Ascending aorta (tissue), 2 donors: ENCODE measurements around the gene BZW1. TPM values are rescaled to one million over a fixed set of nuclear protein-coding genes. Genes with fewer than 3 reads are reported as not detected.

Experiments used
- DNase-seq, 2 donors: peaks; one replicate each; pipeline ENCODE4 v3.0.0-alpha.2; 2019; ENCODE audit warnings: low spot score in 2 of 2
- H3K27ac ChIP-seq, 2 donors: fragments of 200-600 bp; sonication (generic); one replicate each; pipeline ENCODE4 v1.5.1; 2016 to 2017; ENCODE audit warnings: mild to moderate bottlenecking in 1 of 2
- H3K27me3 ChIP-seq: fragments of 200-600 bp; sonication (generic); one replicate; pipeline ENCODE4 v1.5.1; 2017
- H3K36me3 ChIP-seq, 2 donors: fragments of 200-600 bp; sonication (generic); one replicate each; pipeline ENCODE4 v1.5.1; 2016
- H3K4me1 ChIP-seq, 2 donors: fragments of 200-600 bp; sonication (generic); one replicate each; pipeline ENCODE4 v1.5.1; 2016 to 2017; ENCODE audit warnings: mild to moderate bottlenecking in 1 of 2
- H3K4me3 ChIP-seq, 2 donors: fragments of 200-600 bp; sonication (generic); one replicate each; pipeline ENCODE4 v1.5.1; 2016 to 2017; ENCODE audit warnings: mild to moderate bottlenecking in 1 of 2
- H3K9me3 ChIP-seq, 2 donors: fragments of 200-600 bp; sonication (generic); one replicate each; pipeline ENCODE4 v1.5.1; 2016
- intact Hi-C: fragments of 100-400 bp; cut with DNase I; formaldehyde crosslinking; loops from one replicate; pipeline ENCODE4 v1.15.1; 2023
- total RNA-seq: library from RNA; depleted of rRNA; stranded (reverse); fragments of >200 nt; gene quantifications from one replicate; pipeline ENCODE4 v1.1.0, GENCODE V29; 2016
- TF ChIP-seq, protein P1 (sequence below), 3 experiments: fragments of 200-600 bp in 2 of 3; fragments of 450-650 bp in 1 of 3; sonication (generic) in 2 of 3; IDR thresholded peaks; one replicate each; pipeline ENCODE4 v1.5.1; 2016 to 2019; ENCODE audit warnings: antibody characterized with exemption in 3 of 3, mild to moderate bottlenecking in 1 of 3, moderate library complexity in 1 of 3

BZW1 gene
- total RNA-seq, 1 donor from 2014 or later = 85.4 TPM

DNA sequence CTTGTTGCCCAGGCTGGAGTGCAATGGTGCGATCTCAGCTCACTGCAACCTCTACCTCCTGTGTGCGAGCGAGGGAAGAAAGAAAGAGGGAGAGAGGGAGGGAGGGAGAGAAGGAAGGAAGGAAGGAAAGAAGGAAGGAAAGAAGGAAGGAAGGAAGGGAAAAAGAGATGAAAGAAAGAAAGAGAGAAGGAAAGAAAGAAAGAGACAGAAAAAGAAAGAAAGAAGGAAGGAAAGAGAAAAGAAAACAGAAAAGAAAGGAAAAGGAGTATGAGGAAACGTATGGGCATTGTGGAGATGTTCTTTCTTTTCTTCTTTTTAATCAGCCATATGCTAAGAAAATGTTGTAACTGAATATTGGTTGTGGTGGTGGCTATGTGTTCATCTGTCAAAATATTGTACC is 36.2 kb downstream of the BZW1 start:
- Histone ChIP-seq H3K4me1 (no peaks in the 10 kb centered on the region), H3K4me3 (no peak overlapping the region), H3K9me3 (no peaks in the 10 kb centered on the region), H3K27ac (no peak overlapping the region), H3K36me3 (peaks cover 20 to 28% of the 10 kb centered on the region in 2 donors), H3K27me3 (no peaks in the 10 kb centered on the region)
- intact Hi-C loops = no loop called here
- TF ChIP-seq, protein P1, sequence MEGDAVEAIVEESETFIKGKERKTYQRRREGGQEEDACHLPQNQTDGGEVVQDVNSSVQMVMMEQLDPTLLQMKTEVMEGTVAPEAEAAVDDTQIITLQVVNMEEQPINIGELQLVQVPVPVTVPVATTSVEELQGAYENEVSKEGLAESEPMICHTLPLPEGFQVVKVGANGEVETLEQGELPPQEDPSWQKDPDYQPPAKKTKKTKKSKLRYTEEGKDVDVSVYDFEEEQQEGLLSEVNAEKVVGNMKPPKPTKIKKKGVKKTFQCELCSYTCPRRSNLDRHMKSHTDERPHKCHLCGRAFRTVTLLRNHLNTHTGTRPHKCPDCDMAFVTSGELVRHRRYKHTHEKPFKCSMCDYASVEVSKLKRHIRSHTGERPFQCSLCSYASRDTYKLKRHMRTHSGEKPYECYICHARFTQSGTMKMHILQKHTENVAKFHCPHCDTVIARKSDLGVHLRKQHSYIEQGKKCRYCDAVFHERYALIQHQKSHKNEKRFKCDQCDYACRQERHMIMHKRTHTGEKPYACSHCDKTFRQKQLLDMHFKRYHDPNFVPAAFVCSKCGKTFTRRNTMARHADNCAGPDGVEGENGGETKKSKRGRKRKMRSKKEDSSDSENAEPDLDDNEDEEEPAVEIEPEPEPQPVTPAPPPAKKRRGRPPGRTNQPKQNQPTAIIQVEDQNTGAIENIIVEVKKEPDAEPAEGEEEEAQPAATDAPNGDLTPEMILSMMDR (IDR thresholded peaks at IDR 0.05) = no peak
- DNase-seq = no peak

DNA sequence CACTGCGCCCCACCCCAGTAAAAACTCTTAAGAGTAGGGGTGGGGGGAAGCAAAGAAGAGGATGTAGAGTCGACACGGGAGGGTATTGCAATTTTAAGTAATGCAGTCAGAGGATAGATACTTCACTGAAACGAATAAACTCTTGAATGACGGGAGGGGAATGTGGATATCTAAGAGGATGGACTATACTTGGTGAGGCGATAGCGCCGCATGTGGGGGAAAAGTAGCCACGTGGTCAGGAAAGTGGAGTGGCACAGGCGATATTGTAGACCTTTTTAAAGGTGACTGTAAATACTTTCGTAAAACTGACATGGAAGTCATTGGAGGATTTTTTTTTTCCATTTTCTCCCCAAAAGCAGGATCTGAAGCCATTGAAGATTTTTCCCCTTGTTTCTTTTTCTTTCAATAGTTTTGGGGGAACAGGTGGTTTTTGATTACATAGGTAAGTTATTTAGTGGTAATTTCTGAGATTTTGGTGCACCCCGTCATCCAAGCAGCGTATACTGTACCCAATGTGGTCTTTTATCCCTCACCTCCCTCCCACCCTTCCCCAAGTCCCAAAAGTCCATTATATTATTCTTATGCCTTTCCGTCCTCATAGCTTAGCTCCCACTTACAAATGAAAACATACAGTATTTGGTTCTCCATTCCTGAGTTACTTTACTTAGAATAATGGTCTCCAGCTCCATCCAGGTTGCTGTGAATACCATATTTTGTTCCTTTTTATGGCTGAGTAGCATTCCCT is 39.0 kb downstream of the BZW1 start:
- H3K4me1 ChIP-seq = no peaks in the 10 kb centered on the region
- DNase-seq = no peak
- TF ChIP-seq, protein P1 (IDR thresholded peaks at IDR 0.05) = no peak
- no peaks in the 10 kb centered on the region for H3K27me3 ChIP-seq
- H3K9me3 ChIP-seq = no peaks in the 10 kb centered on the region
- no peak overlapping the region for H3K4me3 ChIP-seq
- no peak overlapping the region for H3K27ac ChIP-seq
- intact Hi-C loops = no loop called here
- peaks cover 48 to 55% of the 10 kb centered on the region in 2 donors for H3K36me3 ChIP-seq

DNA sequence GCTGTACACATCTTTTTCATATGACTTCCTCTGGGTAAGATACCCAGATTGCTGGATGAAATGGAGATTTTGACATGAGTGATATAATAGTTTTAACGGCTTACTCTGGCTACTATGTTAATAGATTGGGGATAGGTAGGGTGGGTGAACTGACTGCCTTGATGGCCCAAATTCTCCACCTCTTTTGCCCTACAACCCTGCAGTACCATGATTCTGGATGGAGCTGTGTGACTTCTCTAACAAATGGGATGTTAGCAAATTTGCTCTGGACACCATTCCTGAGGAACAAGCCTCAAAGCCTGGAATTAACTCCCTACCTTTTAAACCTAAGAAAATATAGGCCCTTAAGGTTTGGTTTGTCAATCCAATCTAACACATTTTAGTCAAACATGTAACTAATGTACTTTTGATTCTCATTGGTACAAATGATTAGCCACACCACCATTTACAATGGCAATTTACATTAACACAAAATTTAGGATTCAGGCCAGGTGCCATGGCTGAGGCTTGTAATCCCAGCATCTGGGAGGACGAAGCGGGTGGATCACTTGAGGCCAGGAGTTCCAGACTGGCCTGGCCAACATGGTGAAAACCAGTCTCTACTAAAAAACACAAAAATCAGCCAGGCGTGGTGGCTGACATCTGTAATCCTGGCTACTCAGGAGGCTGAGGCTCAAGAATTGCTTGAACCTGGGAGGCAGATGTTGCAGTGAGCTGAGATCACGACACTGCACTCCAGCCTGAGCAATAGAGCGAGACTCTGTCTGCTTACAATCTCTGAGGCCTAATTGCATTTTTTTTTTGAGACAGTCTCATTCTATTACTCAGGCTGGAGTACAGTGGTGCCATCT is 39.9 kb downstream of the BZW1 start:
- no peak overlapping the region for H3K27ac ChIP-seq
- intact Hi-C loops = no loop called here

DNA sequence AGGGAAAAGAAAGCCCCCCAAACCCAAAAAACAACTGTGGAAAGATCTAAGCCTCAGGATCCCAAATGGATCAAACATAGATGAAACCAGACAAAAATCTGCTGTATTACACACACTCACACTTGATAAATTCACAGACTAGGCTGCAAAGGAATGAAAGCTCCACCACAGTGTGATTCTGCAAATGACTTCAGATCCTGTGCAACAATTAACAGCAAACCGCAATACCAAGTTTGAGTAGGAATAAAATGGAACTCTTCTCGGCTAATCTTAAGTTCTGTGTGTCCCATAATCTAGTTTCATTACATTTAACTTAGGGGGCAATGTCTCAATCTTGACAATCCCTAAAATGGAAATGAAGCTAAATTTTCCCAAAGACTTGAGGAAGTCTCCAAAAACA is 40.9 kb downstream of the BZW1 start:
- intact Hi-C loops = no loop called here
- no peaks in the 10 kb centered on the region for H3K27me3 ChIP-seq
- no peak for DNase-seq
- H3K9me3 ChIP-seq = no peaks in the 10 kb centered on the region
- no peak overlapping the region for H3K4me3 ChIP-seq
- peaks cover 67 to 74% of the 10 kb centered on the region in 2 donors for H3K36me3 ChIP-seq
- H3K4me1 ChIP-seq = peaks cover 0 to under 1% of the 10 kb centered on the region in 2 donors
- TF ChIP-seq, protein P1 (IDR thresholded peaks at IDR 0.05) = no peak
- no peak overlapping the region for H3K27ac ChIP-seq

More for the DNA sequence above, 39.9 kb downstream of the BZW1 start:
- no peak for DNase-seq
- no peaks in the 10 kb centered on the region for H3K27me3 ChIP-seq
- H3K4me1 ChIP-seq = no peaks in the 10 kb centered on the region
- TF ChIP-seq, protein P1 (IDR thresholded peaks at IDR 0.05) = no peak
- H3K36me3 ChIP-seq = peaks cover 57 to 65% of the 10 kb centered on the region in 2 donors
- H3K4me3 ChIP-seq = no peak overlapping the region
- no peaks in the 10 kb centered on the region for H3K9me3 ChIP-seq

DNA sequence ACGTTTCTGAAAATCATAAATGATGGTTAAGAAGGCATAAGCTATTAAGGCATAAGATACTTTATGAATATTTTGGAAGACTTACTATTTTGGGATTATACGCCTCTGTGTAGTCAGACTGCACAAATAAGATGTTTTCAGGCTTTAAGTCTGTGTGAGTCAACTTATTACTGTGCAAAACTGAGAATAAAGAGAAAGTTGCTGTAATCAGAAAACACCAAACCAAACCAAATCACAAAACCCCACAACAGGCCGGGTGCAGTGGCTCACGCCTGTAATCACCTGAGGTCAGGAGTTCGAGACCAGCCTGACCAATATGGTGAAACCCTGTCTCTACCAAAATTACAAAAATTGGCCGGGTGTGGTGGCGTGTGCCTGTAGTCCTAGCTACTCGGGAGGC is 45.1 kb downstream of the BZW1 start:
- Histone ChIP-seq H3K9me3 (no peaks in the 10 kb centered on the region), H3K4me1 (peaks cover 4 to 29% of the 10 kb centered on the region in 2 donors), H3K27me3 (no peaks in the 10 kb centered on the region), H3K36me3 (peaks cover 79 to 87% of the 10 kb centered on the region in 2 donors), H3K4me3 (no peak overlapping the region), H3K27ac (no peak overlapping the region)
- no peak for DNase-seq
- intact Hi-C loops = no loop called here
- TF ChIP-seq, protein P1 (IDR thresholded peaks at IDR 0.05) = no peak
